GM21619 (cell line): ENCODE measurements around the gene CMTM6.

Source experiments
- ATAC-seq: cut with Tn5 transposase; IDR thresholded peaks from one replicate; pipeline ENCODE4 v1.9.1; 2021; ENCODE audit not compliant: unreplicated experiment

Gene CMTM6

DNA sequence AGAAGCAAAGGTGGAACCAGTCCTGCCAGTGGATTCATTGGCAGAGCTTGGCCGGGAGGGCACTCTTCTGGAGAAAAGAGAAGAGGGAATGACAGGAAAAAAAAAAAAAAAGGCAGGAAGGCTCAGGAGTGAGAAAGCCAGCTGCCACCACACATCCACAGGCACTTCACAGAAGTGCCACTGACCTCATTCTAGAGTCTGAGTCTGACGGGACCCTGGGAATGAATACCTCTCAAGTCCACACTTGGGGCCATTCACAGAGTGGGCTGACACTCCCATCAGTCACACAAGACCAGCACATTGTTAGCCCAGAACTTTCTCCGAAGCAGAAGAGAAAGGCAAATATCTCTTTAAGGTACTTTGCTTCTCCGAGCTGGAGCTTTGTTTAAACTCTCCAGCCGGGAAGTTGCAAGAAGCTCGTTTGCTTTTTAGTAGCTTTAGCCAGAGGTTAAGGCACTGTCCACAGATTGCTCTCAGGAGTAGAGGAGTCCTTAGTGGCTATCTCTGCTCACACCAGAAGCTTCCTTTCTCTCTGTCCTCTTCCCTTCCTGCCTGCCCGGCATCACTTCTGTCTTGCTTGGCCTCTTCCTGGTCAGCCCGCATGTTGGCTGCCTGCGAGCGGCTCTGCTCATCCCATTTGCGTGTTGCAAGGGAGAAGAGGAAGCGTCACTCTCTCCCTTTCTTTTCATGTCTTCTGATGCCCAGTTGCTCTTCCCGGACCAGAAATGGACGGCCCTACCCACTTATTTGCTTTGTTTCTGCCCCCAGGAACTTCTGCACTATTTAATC, 53.8 kb downstream of the CMTM6 start:
- ATAC-seq, result no peak

DNA sequence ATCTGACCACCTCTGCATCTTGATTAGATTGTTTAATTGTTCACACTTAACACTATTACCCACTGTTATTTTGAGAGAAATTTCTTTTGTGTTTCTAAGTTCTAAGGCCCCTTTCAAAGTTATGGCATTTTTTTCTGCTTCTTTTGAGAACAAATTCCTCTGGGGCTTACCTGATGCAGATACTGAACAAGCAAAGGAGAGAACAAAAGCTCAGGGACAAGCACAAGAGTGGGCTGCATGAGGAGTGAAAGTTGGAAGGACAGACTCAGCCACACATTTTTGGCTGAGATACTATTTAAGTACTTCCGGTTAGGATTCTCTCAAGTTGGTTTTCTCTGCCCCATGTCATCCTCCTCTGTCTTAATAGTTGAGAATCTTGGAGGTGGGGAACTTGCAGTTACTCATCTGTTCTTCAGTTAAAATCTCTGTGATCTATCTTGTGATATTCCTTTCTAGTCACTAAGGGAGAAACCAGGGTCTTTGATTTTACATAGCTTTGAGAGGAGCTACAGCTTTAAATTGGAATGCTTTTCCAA, 54.7 kb downstream of the CMTM6 start:
- ATAC-seq, result no peak

DNA sequence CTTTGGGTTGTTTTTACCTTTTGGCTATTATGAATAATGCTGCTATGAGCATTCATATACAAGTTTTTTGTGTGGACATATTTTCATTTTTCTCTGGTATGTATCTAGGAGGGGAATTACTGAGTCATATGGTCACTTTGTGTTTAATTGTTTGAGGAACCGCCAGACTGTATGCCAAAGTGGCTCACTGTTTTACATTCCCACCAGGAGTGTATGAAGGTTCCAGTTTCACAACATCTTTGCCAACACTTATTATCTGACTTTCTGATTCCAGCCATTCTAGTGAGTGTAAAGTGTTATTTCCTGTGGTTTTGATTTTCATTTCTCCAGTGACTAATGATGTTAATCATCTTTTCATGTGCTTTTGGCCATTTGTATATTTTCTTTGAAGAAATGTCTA, 59.2 kb downstream of the CMTM6 start:
- no peak for ATAC-seq

DNA sequence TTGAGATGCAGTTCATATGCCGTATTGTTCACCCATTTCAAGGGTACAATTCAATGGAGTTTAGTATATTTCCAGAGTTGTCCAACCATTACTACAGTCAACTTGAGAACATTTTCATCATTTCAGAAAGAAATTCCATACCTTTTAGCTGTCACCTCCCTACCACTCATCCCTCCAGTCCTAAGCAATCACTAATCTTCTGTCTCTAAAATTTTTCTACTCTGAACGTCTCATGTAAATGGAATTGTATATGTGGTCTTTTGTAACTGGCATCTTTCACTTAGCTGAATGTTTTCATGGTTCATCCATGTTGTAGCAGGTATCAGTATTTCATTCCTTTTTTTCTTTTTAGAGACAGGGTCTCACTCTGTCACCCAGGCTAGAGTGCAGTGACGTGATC, 59.9 kb downstream of the CMTM6 start:
- ATAC-seq, result no peak

DNA sequence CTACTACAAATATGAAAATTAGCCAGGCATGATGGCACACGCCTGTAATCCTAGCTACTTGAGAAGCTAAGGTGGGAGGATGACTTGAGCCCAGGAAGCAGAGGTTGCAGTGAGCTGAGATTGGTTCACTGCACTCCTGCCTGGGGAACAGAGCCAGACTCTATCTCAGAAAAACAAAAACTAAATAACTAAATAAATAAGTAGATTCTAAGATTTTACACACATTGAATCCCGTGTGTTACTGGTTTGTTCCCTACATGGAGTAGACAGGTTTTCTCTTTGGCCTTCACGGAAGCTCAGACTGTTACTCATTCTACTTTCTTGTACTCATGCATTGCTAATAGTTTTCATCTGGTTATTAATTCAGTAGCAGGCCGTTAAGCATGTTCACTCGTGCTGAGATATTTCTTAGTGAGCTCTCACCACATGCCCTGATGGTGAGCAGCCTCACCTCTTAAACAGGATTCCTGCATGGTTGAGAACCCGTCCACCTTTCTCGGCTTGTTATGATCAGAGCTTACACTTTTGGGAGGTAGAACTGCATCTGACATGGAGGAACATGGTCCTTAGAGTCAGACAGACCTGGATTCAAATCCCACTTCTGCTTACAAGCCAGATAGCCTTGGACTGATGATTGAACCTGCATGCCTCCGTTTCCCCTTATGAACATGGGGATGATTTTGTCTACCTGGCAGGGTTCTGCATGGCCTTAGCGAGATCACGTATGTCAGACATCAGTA, 61.9 kb downstream of the CMTM6 start:
- ATAC-seq, result no peak

DNA sequence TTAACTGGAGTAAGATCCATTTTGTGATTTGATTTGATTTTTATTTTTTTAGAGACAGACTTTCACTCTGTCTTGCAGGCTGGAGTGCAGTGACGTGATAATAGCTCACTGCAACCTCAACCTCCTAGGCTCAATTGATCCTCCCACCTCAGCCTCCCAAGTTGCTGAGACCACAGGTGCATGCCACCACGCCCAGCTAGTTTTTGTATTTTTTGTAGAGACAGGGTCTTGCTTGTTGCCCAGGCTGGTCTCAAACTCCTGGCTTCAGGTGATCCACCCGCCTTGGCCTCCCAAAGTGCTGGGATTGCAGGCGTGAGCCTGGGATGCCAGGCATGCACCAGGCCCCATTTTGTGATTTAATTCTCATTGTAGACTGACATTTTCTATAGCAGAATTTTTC, 63.2 kb downstream of the CMTM6 start:
- ATAC-seq, result peak; percentile 8

DNA sequence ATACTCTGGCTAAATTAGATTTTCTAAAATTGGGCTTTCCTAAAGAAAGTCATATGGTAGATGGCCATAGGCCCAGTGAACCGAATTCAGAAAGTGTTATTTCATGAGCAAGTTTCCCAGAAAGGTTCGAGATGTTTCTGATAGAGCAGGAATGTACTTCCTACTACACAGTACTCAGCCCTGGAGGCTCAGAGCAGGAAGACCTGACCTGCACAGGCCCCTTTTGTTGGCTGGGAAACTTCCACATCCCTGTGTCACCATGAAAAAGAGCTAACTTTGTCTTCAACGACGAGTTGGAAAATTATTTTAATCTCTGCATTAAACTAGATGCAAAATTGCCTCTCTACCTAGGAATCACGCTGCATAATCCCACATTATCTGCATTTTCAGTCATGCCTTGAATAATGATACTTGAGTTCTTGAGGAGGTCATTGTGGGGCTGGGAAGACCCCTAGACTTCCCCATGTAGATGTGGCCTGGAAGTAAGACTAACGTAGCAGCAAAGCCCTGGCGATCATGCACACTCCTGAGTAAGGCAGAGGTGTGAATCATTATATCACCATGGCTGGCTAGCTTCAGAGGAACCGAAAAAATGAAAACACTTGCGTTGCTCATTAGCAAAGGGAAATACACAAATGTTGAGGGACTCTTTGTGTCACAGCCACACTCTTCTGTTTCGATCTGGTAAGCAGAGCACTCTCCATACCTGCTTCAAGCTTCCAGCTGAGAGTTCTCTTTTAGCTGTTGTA, 63.9 kb downstream of the CMTM6 start:
- peak; percentile 95 for ATAC-seq

DNA sequence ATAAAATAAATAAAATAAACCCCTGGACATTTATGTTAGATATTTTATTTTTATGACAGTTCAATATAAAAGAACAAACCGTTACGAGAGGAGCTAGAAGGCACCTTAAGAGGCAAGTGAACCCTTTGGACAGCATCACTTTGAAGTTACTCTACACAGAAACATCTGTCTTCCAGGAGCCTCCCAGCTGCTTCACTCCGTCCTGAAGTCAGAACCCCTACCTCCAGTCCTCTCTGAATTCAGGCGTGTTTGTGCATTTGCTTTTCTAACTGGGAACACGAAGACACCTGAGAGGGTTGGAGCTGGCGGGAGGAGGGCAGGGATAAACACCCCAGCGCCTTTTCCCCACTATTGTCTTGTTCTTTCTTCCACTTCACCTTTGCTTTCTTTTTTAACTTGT, 64.8 kb downstream of the CMTM6 start:
- no peak for ATAC-seq

DNA sequence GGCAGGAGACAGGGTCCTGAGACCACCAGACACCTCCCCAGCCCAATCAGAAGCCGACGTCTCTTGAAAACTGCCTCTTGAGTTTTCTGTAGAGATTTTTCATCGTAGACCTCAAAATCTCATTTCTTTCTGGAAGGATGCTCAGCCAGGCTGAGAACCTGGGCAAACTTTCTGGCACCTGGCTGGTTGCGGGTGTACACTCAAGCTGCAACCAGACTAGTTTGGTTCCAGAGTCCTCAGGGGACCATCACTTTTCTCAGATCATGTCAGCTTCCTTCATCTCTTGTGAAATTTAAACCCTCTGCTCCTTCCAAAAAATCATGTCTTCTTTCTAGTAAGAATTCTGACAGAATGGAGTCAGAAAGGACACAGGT, 65.8 kb downstream of the CMTM6 start:
- peak; percentile 44 for ATAC-seq

DNA sequence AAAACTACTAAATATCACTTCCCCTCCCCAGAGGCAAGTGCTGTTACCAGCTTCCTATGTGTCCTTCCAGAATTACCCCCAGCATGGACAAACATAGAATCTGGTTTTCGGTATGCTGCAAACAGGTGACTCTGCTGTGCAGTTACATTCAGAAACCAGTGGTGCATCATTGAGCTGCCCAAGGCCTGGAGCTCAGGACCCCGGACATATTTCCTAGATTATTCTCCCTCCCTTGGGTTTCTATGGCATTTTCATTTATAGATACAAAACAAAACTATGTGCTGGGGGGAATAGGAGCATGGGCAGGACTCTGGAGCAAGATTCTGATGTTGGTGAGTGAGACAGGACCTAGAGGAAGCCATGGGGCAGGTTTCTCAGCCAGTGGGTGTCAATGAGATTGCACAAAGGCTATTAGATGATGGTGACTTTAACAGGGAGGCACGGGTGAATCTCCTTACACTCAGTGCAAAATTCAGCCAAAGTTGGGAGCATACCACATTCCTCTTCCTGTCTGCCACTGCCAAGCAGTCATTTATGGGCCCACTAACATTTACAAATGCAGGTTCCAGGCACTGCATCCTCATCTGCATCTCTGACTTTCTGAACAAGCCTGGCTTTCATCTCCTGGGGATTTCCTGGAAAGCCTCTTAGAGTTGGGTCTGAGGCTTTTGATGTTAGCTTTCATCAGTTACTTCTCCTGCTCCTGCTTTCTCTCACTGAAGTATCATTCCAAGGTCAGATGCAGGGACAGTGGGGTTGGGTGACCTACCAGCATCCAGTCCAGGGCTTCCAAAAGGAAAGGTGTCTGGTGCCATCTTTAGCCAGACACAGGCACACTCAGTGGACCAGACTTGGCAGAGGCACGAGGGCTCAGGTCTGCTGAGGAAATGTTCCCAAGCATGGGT, 66.5 kb downstream of the CMTM6 start:
- ATAC-seq, result no peak

DNA sequence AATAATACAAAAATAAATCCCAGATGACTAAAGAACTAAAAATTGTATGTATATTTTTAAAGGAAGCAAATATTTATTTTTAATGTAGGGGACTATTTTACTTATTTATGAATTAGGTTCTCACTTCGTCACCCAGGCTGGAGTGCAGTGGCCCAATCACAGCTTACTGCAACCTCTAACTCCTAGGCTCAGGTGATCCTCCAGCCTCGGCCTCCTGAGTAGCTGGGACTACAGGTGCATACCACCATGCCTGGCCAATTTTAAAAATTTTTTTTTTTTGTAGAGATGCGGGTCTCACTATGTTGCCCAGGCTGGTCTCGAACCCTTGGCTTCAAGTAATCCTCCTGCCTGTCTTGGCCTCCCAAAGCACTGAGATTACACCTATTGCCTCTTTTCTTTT, 68.4 kb downstream of the CMTM6 start:
- ATAC-seq, result no peak

DNA sequence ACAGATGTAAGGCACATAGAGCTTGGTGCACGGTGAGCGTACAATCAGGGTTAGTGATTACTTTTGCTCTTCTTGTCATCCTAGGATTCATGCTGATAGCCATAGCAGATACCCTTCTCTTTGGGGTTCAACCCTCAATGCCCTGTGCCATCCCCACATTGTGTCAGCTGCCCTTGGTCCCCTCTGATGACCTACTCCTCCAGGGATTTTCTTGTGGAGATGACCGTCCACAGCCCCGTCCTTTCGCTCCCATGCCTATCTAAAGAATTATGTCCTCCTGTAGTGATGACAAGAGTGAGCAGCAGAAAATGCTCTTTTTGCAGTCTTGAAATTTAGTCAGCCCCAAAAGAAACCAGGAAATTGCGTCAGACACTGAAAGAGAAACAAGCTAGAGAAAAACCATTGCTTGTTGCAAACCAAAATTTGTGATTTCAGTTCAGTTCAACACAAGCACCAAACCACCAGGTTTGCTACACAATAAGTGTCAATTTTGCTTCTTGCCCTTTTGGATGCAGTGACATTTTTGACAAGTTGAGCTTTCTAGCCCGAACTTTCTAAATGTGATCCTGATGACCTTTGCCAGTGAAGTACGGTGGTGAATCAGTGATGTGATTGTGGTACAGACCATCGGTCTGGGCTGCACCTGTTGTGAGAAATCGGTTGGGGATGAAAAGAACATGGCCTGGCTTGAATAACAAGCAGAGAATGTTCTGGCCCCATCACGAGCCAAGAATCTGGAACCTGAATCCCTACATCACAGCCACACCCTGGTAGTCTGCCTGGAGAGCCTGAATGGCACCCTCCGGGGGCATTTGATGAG, 69.7 kb downstream of the CMTM6 start:
- ATAC-seq, result peak; percentile 45

DNA sequence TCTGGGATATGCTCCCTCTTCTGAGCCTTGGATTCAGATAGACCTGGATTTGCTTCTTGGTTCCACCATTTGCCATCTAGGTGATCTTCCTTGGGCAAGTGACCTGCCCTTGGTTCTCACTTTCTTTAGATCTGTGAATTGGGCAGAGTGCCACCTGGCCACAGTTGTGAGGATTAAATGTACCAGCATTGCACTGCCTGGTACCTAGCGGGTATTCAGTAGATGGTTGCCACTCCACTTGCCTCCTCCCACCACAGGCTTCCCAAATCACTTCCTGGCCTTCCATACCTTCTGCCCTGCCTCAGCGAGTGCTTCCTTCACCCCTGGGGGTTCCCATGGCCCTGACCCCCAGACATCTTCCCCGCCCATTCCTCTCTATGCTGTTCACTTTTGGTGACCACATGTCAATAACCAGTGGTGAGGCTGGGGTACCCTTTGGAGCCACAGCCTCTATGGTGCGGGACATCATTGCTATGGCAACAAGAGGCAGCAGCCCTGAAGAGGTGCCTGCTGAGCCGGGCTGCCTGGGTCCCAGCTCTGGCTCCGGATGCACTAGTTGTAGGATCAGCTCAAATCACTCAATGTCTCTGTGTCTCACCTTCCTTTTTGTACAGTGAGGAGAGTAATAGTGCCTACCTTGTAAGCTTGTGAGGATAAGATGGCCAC, 70.5 kb downstream of the CMTM6 start:
- no peak for ATAC-seq

DNA sequence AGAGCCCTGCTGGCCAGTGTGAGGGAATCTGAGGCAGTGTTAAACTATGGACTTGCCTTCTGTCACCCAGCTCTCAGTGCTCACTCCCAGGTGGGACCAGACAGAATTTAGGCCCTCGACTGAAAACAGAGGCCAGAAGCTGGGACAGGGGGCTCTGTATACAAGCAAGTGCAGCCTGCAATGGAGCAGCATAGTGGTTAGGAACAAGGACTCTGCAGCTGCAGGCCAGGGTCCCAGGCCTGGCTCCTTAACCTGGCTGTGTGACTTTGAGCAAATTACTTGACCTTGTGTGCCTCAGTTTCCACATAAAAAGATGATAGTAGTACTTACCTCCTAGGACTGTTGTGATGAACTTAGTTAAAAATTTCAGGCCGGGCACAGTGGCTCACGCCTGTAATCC, 71.2 kb downstream of the CMTM6 start:
- no peak for ATAC-seq
